Endothelial cell of umbilical vein (primary cell): ENCODE results near the gene LDOC1.

ENCODE experiments used
- CTCF ChIP-seq, 2 donors: IDR thresholded peaks; 1 replicate in 1 of 2; 2 replicates in 1 of 2; pipeline ENCODE4 v1.5.1; 2011; ENCODE audit warnings: low read length in 2 of 2, mild to moderate bottlenecking in 2 of 2, moderate library complexity in 2 of 2, control low read depth in 1 of 2, inconsistent platforms in 1 of 2, low read depth in 1 of 2; ENCODE audit not compliant: insufficient read depth in 1 of 2; ENCODE audit errors: extremely low read depth in 1 of 2
- EZH2 ChIP-seq: IDR thresholded peaks from 2 replicates; pipeline ENCODE4 v1.6.1; 2012; ENCODE audit warnings: borderline replicate concordance, low read depth, mild to moderate bottlenecking, moderate library complexity, low read length, inconsistent platforms; ENCODE audit not compliant: severe bottlenecking
- FOS ChIP-seq: IDR thresholded peaks from 2 replicates; pipeline ENCODE4 v1.6.1; 2011; ENCODE audit warnings: mild to moderate bottlenecking, low read length, moderate library complexity, borderline replicate concordance; ENCODE audit not compliant: insufficient read depth
- JUN ChIP-seq: IDR thresholded peaks from 2 replicates; pipeline ENCODE4 v1.6.1; 2011; ENCODE audit warnings: borderline replicate concordance, low read depth; ENCODE audit not compliant: insufficient read length, insufficient read depth
- MAX ChIP-seq: IDR thresholded peaks from 2 replicates; pipeline ENCODE4 v1.6.1; 2011; ENCODE audit not compliant: insufficient read depth, insufficient read length
- MYC ChIP-seq: IDR thresholded peaks from one replicate; pipeline ENCODE4 v1.6.1; 2011; ENCODE audit warnings: mild to moderate bottlenecking, low read depth, low read length
- POLR2A ChIP-seq: IDR thresholded peaks from 2 replicates; pipeline ENCODE4 v1.6.1; 2012; ENCODE audit warnings: low read depth, mild to moderate bottlenecking, control low read depth, low read length
- POLR2AphosphoS5 ChIP-seq: IDR thresholded peaks from 2 replicates; pipeline ENCODE4 v1.6.1; 2012; ENCODE audit warnings: low read depth, mild to moderate bottlenecking, control low read depth, low read length, moderate library complexity; ENCODE audit not compliant: insufficient read depth

GRCh38 chrX:141142946-141143345 is 34.0 kb downstream of the LDOC1 start:
- no peak for TF ChIP-seq EZH2
- no peak for TF ChIP-seq CTCF (IDR thresholded peaks at IDR 0.05; ENCODE audit: extremely low read depth in 1 of 2, insufficient read depth in 1 of 2, low read depth in 1 of 2, low read length in 2 of 2)
- no peak for TF ChIP-seq POLR2A
- TF ChIP-seq JUN = no peak
- TF ChIP-seq MYC = no peak
- no peak for TF ChIP-seq POLR2AphosphoS5
- no peak for TF ChIP-seq MAX
- no peak for TF ChIP-seq FOS
